D721Med (cell line): ENCODE data around the gene LEKR1.
A peak's percentile ranks its signal among the peaks of the same experiment; 100 is the strongest.

Experiments used
- DNase-seq: peaks from one replicate; pipeline ENCODE4 v3.0.0; 2011; ENCODE audit warnings: low spot score; ENCODE audit not compliant: insufficient read length
- FAIRE-seq: peaks from 2 replicates; lab custom pipeline; 2011; peaks lifted over from hg19 to GRCh38; lab: Jason Lieb, UNC
- TF ChIP-seq, protein P1 (sequence below): IDR thresholded peaks from 2 replicates; pipeline ENCODE4 v1.5.1; 2012; ENCODE audit warnings: mild to moderate bottlenecking, control low read depth; ENCODE audit not compliant: insufficient read depth; ENCODE audit errors: missing control alignments

LEKR1 gene

GRCh38 chr3:157042226-157042625 lies 216.1 kb downstream of the LEKR1 start:
- FAIRE-seq (no peak), DNase-seq (no peak)
- TF ChIP-seq, protein P1, sequence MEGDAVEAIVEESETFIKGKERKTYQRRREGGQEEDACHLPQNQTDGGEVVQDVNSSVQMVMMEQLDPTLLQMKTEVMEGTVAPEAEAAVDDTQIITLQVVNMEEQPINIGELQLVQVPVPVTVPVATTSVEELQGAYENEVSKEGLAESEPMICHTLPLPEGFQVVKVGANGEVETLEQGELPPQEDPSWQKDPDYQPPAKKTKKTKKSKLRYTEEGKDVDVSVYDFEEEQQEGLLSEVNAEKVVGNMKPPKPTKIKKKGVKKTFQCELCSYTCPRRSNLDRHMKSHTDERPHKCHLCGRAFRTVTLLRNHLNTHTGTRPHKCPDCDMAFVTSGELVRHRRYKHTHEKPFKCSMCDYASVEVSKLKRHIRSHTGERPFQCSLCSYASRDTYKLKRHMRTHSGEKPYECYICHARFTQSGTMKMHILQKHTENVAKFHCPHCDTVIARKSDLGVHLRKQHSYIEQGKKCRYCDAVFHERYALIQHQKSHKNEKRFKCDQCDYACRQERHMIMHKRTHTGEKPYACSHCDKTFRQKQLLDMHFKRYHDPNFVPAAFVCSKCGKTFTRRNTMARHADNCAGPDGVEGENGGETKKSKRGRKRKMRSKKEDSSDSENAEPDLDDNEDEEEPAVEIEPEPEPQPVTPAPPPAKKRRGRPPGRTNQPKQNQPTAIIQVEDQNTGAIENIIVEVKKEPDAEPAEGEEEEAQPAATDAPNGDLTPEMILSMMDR: no peak

DNA sequence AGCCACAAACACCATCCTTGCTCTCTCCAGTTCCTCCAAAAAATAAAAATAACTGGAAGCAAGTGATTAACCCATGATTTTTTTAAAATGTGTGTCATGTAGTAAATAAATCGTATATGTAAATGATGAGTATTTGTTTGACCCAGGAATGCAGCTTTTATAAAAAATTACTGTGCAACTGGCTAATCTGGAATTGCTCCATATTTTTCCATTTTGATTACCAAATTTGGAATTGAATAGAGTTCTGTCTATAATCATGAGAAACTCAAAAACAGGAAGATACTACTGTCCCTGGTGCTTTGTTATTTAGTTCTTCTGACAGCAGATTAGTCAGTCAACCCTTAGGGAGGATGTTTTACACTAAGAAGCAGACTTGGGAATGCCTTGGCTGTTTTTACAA lies 217.6 kb downstream of the LEKR1 start:
- no peak for FAIRE-seq
- DNase-seq: no peak
- TF ChIP-seq, protein P1: no peak

DNA sequence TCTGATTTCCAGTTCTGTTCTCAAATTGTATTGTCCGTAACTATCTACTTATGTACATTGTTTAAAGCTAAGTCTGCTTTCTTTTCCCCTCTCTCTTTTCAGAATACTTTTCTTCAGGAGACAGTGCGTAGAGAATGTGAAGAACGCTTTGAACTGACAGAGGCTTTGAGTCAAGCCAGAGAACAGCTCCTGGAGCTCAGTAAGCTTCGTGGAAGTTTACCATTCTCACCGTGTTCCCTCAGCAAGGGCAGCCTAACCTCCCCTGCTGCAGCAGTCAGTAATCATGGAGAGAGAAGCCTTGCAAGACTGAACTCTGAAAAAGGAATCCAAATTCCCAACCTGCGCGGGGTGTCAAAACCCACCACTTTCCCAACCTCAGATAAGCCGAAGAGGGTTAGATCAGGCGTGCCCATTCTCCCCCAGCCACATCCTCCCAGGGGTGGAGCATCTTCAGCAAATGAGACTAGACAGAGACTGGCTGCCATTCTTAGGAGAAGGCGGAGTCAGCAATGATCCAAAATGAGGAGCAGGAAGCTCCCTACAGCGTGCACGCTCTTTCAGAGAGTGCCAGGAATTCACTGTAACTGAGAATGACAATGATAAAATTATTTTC lies 219.2 kb downstream of the LEKR1 start:
- FAIRE-seq: no peak
- TF ChIP-seq, protein P1: no peak
- DNase-seq: no peak

DNA sequence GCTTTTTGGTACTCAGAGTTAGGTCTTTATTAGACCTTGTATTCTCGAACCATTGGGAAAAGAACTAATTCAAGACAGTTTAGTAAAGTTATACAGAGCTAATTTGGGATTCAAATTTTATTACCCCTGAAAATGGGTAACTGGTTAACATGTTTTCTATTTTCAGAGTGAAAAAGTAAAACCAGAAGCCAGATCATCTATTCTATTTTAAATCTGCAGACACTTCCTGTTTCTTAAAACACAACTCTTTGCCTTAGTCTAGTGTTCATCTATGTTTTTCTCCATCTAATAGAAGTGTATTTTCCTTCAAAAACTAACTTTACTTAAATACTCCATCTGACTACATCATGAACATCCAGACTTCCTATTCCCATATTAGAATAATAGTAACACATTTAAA lies 220.4 kb downstream of the LEKR1 start:
- TF ChIP-seq, protein P1: no peak
- DNase-seq (no peak), FAIRE-seq (no peak)

DNA sequence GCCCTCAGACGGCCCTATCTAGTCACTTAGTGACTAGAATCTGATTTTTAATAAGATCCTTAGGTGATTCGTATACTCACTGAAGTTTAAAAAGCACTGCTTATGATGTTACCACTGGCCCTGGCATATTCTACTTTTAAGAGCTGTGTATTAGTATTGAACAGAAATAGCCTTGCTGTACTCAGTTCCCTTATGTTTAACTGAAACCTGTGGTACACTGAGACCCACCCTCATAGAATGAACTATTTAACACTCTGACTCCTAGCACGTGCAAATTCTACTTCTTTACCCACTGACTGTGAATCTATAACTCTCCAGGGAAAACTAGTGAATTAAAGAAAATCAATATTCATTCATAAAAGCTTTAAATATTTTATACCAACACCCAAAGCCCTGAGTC lies 224.9 kb downstream of the LEKR1 start:
- FAIRE-seq (no peak), DNase-seq (no peak)

GRCh38 chr3:157051591-157051990 lies 225.4 kb downstream of the LEKR1 start:
- TF ChIP-seq, protein P1: no peak
- DNase-seq (no peak), FAIRE-seq (peak; percentile 71)

More for the DNA sequence above, 224.9 kb downstream of the LEKR1 start:
- TF ChIP-seq, protein P1: no peak

DNA sequence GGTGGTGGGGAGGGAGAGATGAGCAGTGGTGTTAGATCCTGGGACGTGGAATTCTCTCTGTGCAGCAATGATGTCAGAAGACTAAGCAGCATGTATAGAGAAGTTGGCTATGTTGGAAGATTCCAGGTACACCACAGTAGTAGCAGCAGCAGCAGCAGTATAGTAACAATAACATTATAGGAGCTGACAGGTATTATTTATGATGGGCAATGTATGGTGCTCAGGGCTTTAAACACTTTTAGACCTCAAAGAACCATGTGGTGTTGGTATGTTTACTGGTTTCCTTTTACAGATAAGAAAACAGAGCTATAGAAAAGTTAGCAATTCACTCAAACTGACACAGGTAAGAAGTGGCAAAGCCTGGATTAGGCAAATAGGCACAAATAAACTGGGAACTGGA lies 229.9 kb downstream of the LEKR1 start:
- FAIRE-seq (no peak), DNase-seq (no peak)
- TF ChIP-seq, protein P1: no peak
